ENCODE results near the gene SLCO2A1. TPM values are rescaled to one million over a fixed set of nuclear protein-coding genes. Genes with fewer than 3 reads are reported as not detected.

Gene SLCO2A1
- total and polyA plus RNA-seq, 2 donors (not counting 1 experiment from before 2014, with no cell fraction given): under 0.01 to 0.12 TPM

- H3K79me2 ChIP-seq (ENCODE audit: control insufficient read depth, insufficient read depth, low read length): no peaks in the 10 kb centered on the region
- H3K9me3 ChIP-seq (ENCODE audit: control insufficient read depth, insufficient read depth, low read depth, low read length): no peaks in the 10 kb centered on the region
- peaks cover 8% of the 10 kb centered on the region for H3K27me3 ChIP-seq (ENCODE audit: control insufficient read depth, insufficient read depth, low read length)
- TF ChIP-seq CTCF (conservative IDR thresholded peaks at IDR 0.05 in 1 of 2, IDR thresholded peaks at IDR 0.05 in 1 of 2; ENCODE audit: low read depth in 1 of 2, low read length in 2 of 2) (no peak), EZH2 (IDR thresholded peaks at IDR 0.05; ENCODE audit: low read length, missing control alignments) (no peak)
- H3K4me2 ChIP-seq (ENCODE audit: extremely low read depth, insufficient read depth, low read length): no peak overlapping the region
- H3K4me3 ChIP-seq (replicated peaks in 1 of 4; ENCODE audit: control extremely low read depth in 1 of 4, insufficient read depth in 1 of 4, low read depth in 3 of 4, low read length in 4 of 4): no peak overlapping the region
- no peaks in the 10 kb centered on the region for H4K20me1 ChIP-seq (ENCODE audit: control insufficient read depth, extremely low read depth, insufficient read depth, low read length)
- no peak overlapping the region for H2AFZ ChIP-seq (ENCODE audit: low read length)
- no peaks in the 10 kb centered on the region for H3K36me3 ChIP-seq (ENCODE audit: control insufficient read depth, insufficient read depth, low read length)
- peak in 1 of 2 donors; percentile 13 for DNase-seq (ENCODE audit: low read depth in 2 of 2)
- no peak overlapping the region for H3K9ac ChIP-seq (ENCODE audit: insufficient read depth, low read length)
- H3K27ac ChIP-seq (ENCODE audit: insufficient read depth, low read length): no peak overlapping the region
- no peaks in the 10 kb centered on the region for H3K4me1 ChIP-seq (ENCODE audit: control insufficient read depth, extremely low read depth, insufficient read depth, low read length)
Observed at GRCh38 chr3:133996251-133996661, 33.5 kb downstream of the SLCO2A1 start.

GRCh38 chr3:133995264-133995663 is 34.5 kb downstream of the SLCO2A1 start:
- TF ChIP-seq CTCF (conservative IDR thresholded peaks at IDR 0.05 in 1 of 2, IDR thresholded peaks at IDR 0.05 in 1 of 2; ENCODE audit: low read depth in 1 of 2, low read length in 2 of 2) (no peak), EZH2 (IDR thresholded peaks at IDR 0.05; ENCODE audit: low read length, missing control alignments) (no peak)
- no peaks in the 10 kb centered on the region for H3K4me1 ChIP-seq (ENCODE audit: control insufficient read depth, extremely low read depth, insufficient read depth, low read length)
- no peaks in the 10 kb centered on the region for H3K79me2 ChIP-seq (ENCODE audit: control insufficient read depth, insufficient read depth, low read length)
- no peaks in the 10 kb centered on the region for H3K36me3 ChIP-seq (ENCODE audit: control insufficient read depth, insufficient read depth, low read length)
- H3K4me3 ChIP-seq (replicated peaks in 1 of 4; ENCODE audit: control extremely low read depth in 1 of 4, insufficient read depth in 1 of 4, low read depth in 3 of 4, low read length in 4 of 4): no peak overlapping the region
- H3K9ac ChIP-seq (ENCODE audit: insufficient read depth, low read length): no peak overlapping the region
- no peak for DNase-seq (ENCODE audit: low read depth in 2 of 2)
- no peaks in the 10 kb centered on the region for H3K9me3 ChIP-seq (ENCODE audit: control insufficient read depth, insufficient read depth, low read depth, low read length)
- peaks cover 10% of the 10 kb centered on the region for H3K27me3 ChIP-seq (ENCODE audit: control insufficient read depth, insufficient read depth, low read length)
- H4K20me1 ChIP-seq (ENCODE audit: control insufficient read depth, extremely low read depth, insufficient read depth, low read length): no peaks in the 10 kb centered on the region
- no peak overlapping the region for H3K4me2 ChIP-seq (ENCODE audit: extremely low read depth, insufficient read depth, low read length)
- no peak overlapping the region for H2AFZ ChIP-seq (ENCODE audit: low read length)
- no peak overlapping the region for H3K27ac ChIP-seq (ENCODE audit: insufficient read depth, low read length)

- Histone ChIP-seq H3K36me3 (ENCODE audit: control insufficient read depth, insufficient read depth, low read length) (no peaks in the 10 kb centered on the region), H3K9me3 (ENCODE audit: control insufficient read depth, insufficient read depth, low read depth, low read length) (no peaks in the 10 kb centered on the region), H3K4me3 (replicated peaks in 1 of 4; ENCODE audit: control extremely low read depth in 1 of 4, insufficient read depth in 1 of 4, low read depth in 3 of 4, low read length in 4 of 4) (no peak overlapping the region), H3K9ac (ENCODE audit: insufficient read depth, low read length) (no peak overlapping the region), H3K4me2 (ENCODE audit: extremely low read depth, insufficient read depth, low read length) (no peak overlapping the region), H2AFZ (ENCODE audit: low read length) (no peak overlapping the region), H3K79me2 (ENCODE audit: control insufficient read depth, insufficient read depth, low read length) (no peaks in the 10 kb centered on the region), H3K27me3 (ENCODE audit: control insufficient read depth, insufficient read depth, low read length) (peaks cover 5% of the 10 kb centered on the region), H3K4me1 (ENCODE audit: control insufficient read depth, extremely low read depth, insufficient read depth, low read length) (no peaks in the 10 kb centered on the region), H4K20me1 (ENCODE audit: control insufficient read depth, extremely low read depth, insufficient read depth, low read length) (no peaks in the 10 kb centered on the region), H3K27ac (ENCODE audit: insufficient read depth, low read length) (no peak overlapping the region)
- no peak for DNase-seq (ENCODE audit: low read depth in 2 of 2)
- no peak for TF ChIP-seq CTCF (conservative IDR thresholded peaks at IDR 0.05 in 1 of 2, IDR thresholded peaks at IDR 0.05 in 1 of 2; ENCODE audit: low read depth in 1 of 2, low read length in 2 of 2)
- no peak for TF ChIP-seq EZH2 (IDR thresholded peaks at IDR 0.05; ENCODE audit: low read length, missing control alignments)
Observed at GRCh38 chr3:133994166-133994890, 35.4 kb downstream of the SLCO2A1 start.

Data from fibroblast of lung (primary cell).